Sigmoid colon (tissue), 7 donors: ENCODE results near the gene DCP1A. TPM values are rescaled to one million over a fixed set of nuclear protein-coding genes. Genes with fewer than 3 reads are reported as not detected.

Source experiments
- DNase-seq: peaks from one replicate; pipeline ENCODE4 v3.0.0-alpha.2; 2019
- H3K27ac ChIP-seq, 4 donors: fragments of 200-600 bp; sonication (generic); one replicate each; pipeline ENCODE4 v1.5.1; 2016 to 2019; ENCODE audit warnings: mild to moderate bottlenecking in 1 of 4
- H3K27me3 ChIP-seq, 3 donors: fragments of 200-600 bp; sonication (generic); one replicate each; pipeline ENCODE4 v1.5.1; 2019; ENCODE audit warnings: mild to moderate bottlenecking in 1 of 3
- H3K36me3 ChIP-seq, 4 donors: fragments of 200-600 bp; sonication (generic); one replicate each; pipeline ENCODE4 v1.5.1; 2016 to 2019
- H3K4me1 ChIP-seq, 4 donors: fragments of 200-600 bp; sonication (generic); one replicate each; pipeline ENCODE4 v1.5.1; 2017 to 2019
- H3K4me3 ChIP-seq, 4 donors: fragments of 200-600 bp; sonication (generic); one replicate each; pipeline ENCODE4 v1.5.1; 2017 to 2019; ENCODE audit warnings: mild to moderate bottlenecking in 2 of 4, moderate library complexity in 1 of 4
- H3K9me3 ChIP-seq, 4 donors: fragments of 200-600 bp in 3 of 4; sonication (generic) in 3 of 4; one replicate each; pipeline versions ENCODE4 v1.5.1 to v1.6.1; 2013 to 2019
- EP300 ChIP-seq, 4 donors: sonication (generic); formaldehyde crosslinking; IDR thresholded peaks; one replicate each; pipeline ENCODE4 v1.6.1; 2017; ENCODE audit warnings: antibody characterized with exemption in 4 of 4
- POLR2A ChIP-seq, 2 donors: fragments of 450-650 bp; IDR thresholded peaks; one replicate each; pipeline ENCODE4 v1.6.1; 2016; ENCODE audit warnings: antibody characterized with exemption in 2 of 2, mild to moderate bottlenecking in 2 of 2, moderate library complexity in 2 of 2
- POLR2AphosphoS5 ChIP-seq, 4 donors: sonication (generic); formaldehyde crosslinking; IDR thresholded peaks; one replicate each; pipeline ENCODE4 v1.6.1; 2017; ENCODE audit warnings: antibody characterized with exemption in 4 of 4
- WGBS, 2 donors: extraction: QIAGEN DNeasy Blood & Tissue Kit; methylation state at CpG; one replicate each; pipeline ENCODE4 v1.1.7; 2013; 5-methylcytosine and 5-hydroxymethylcytosine counted together
- intact Hi-C: fragments of 100-400 bp; cut with DNase I; formaldehyde crosslinking; loops from one replicate; pipeline ENCODE4 v1.15.1; 2023
- polyA plus RNA-seq, 3 donors: library from polyadenylated mRNA; stranded (reverse); fragments of 200-250 nt; gene quantifications; one replicate each; pipeline ENCODE4 v1.2.3, GENCODE V29; 2013
- total RNA-seq, 4 donors: library from RNA; depleted of rRNA; stranded (reverse); fragments of >200 nt; gene quantifications; one replicate each; pipeline ENCODE4 v1.1.0, GENCODE V29; 2016
- TF ChIP-seq, protein P1 (sequence below), 4 experiments: fragments of 450-650 bp in 3 of 4; fragments of 200-600 bp in 1 of 4; IDR thresholded peaks; one replicate each; pipeline ENCODE4 v1.5.1; 2016 to 2019; ENCODE audit warnings: antibody characterized with exemption in 4 of 4, mild to moderate bottlenecking in 3 of 4, moderate library complexity in 2 of 4
- donor health status: healthy with polysubstance abuse.
- donor health status: Bipolar disorder and iron deficiency.
- donor health status: healthy.

DCP1A gene
- total and polyA plus RNA-seq, 7 donors: 4.8 to 32.7 (median 21.0) TPM

DNA sequence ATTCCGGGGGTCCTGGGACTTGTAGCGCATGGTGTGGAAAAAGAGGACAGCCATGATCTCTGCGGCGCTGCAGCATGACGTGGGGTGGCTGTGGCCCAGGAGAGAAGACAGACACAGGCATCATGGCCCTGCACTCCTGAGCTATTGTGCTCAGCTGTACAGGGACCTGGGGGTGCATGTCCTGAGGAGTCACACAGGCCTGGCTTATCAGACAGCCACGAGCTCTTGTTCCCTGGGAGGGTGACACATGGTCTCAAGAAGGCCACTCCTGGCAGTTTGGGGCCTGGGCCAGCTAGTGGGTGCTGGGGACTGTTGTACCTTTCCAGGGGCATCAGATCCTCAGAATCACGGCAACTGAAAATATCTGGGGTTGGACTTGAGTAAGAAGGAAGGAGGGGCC, 105.2 kb downstream of the DCP1A start:
- intact Hi-C loops: no loop called here
- TF ChIP-seq POLR2AphosphoS5 (IDR thresholded peaks at IDR 0.05) (no peak), POLR2A (IDR thresholded peaks at IDR 0.05) (no peak), EP300 (IDR thresholded peaks at IDR 0.05) (no peak)
- TF ChIP-seq, protein P1, sequence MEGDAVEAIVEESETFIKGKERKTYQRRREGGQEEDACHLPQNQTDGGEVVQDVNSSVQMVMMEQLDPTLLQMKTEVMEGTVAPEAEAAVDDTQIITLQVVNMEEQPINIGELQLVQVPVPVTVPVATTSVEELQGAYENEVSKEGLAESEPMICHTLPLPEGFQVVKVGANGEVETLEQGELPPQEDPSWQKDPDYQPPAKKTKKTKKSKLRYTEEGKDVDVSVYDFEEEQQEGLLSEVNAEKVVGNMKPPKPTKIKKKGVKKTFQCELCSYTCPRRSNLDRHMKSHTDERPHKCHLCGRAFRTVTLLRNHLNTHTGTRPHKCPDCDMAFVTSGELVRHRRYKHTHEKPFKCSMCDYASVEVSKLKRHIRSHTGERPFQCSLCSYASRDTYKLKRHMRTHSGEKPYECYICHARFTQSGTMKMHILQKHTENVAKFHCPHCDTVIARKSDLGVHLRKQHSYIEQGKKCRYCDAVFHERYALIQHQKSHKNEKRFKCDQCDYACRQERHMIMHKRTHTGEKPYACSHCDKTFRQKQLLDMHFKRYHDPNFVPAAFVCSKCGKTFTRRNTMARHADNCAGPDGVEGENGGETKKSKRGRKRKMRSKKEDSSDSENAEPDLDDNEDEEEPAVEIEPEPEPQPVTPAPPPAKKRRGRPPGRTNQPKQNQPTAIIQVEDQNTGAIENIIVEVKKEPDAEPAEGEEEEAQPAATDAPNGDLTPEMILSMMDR (IDR thresholded peaks at IDR 0.05): no peak
- Histone ChIP-seq H3K4me1 (peaks cover 0 to 83% (median 54%) of the 10 kb centered on the region in 4 donors), H3K27ac (peak overlapping the region in 3 of 4 donors; percentile 5 to 29 (median 13)), H3K9me3 (no peaks in the 10 kb centered on the region), H3K4me3 (no peak overlapping the region), H3K36me3 (peaks cover 36 to 50% (median 42%) of the 10 kb centered on the region in 4 donors), H3K27me3 (no peaks in the 10 kb centered on the region)
- DNase-seq: no peak
- 92 to 93% methylated on average over 7 of the region's 7 CpGs for WGBS, 2 donors

DNA sequence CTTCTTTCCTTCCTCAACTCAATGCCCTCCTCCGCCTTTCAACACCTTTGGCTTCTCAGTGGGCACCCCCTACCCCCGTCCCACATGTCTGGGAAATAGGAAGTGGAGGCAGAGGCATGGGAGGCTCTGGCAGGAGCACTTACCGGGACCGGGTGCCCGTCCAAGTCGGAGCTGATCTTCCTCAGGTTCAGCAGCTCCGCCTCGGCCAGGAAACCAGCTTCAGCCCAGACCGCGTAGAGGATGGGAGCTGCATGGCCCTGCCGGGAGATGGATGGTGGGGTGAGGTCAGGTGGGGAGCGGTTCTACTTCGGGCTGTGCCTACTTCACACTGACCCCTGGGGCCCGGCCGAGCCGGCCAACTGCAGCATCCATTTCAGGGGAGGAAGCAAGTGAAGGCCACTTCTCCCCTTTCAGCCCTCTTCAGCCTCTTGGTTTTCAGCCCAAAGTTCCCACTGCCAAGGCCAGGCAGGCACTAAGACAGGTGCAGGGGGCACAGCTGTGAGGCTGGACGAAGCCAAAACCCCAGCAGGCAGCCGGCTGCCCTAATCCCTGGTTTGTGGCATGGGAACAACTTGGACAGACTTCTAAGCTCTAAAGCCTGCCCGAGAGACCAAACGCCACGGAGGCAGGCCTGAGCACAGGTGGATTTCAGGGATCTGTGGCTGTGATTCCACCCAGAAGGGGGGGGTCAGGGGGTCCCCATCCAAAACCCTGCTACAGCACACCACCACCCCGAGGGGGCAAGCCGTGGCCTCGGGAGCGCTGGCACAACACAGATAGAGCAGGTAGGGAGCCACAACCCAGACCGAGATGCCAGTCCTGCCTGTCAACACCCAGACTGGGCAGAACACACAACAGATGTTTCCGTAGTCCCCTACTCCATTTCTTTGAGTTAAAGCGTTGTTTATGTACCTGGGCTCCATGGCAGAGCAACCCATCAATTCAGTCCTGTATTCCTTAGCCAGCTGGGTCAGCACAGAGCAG, 106.1 kb downstream of the DCP1A start:
- peaks cover 40 to 59% (median 43%) of the 10 kb centered on the region in 4 donors for H3K36me3 ChIP-seq
- no peak overlapping the region for H3K4me3 ChIP-seq
- TF ChIP-seq POLR2AphosphoS5 (IDR thresholded peaks at IDR 0.05): no peak
- TF ChIP-seq EP300 (IDR thresholded peaks at IDR 0.05): no peak
- TF ChIP-seq, protein P1 (IDR thresholded peaks at IDR 0.05): no peak
- TF ChIP-seq POLR2A (IDR thresholded peaks at IDR 0.05): no peak
- WGBS, 2 donors: 94% methylated on average over 28 of the region's 28 CpGs
- H3K27ac ChIP-seq: peak overlapping the region in 1 of 4 donors; percentile 77
- no peaks in the 10 kb centered on the region for H3K27me3 ChIP-seq
- intact Hi-C loops: no loop called here
- peaks cover 0 to 92% (median 61%) of the 10 kb centered on the region in 4 donors for H3K4me1 ChIP-seq
- DNase-seq: no peak
- H3K9me3 ChIP-seq: no peaks in the 10 kb centered on the region

- Histone ChIP-seq H3K36me3 (peaks cover 48 to 74% (median 49%) of the 10 kb centered on the region in 4 donors), H3K9me3 (no peaks in the 10 kb centered on the region), H3K4me3 (no peak overlapping the region), H3K27ac (peak overlapping the region; percentile 16 to 77 (median 28)), H3K27me3 (no peaks in the 10 kb centered on the region), H3K4me1 (peaks cover 0 to 93% (median 65%) of the 10 kb centered on the region in 4 donors)
- intact Hi-C loops: no loop called here
- DNase-seq: no peak
- 85 to 86% methylated on average over 5 of the region's 5 CpGs for WGBS, 2 donors
- TF ChIP-seq EP300 (IDR thresholded peaks at IDR 0.05) (no peak), POLR2A (IDR thresholded peaks at IDR 0.05) (no peak), POLR2AphosphoS5 (IDR thresholded peaks at IDR 0.05) (no peak)
- TF ChIP-seq, protein P1 (IDR thresholded peaks at IDR 0.05): no peak
These were observed 107.5 kb downstream of the DCP1A start for GRCh38 chr3:53239800-53240199.

DNA sequence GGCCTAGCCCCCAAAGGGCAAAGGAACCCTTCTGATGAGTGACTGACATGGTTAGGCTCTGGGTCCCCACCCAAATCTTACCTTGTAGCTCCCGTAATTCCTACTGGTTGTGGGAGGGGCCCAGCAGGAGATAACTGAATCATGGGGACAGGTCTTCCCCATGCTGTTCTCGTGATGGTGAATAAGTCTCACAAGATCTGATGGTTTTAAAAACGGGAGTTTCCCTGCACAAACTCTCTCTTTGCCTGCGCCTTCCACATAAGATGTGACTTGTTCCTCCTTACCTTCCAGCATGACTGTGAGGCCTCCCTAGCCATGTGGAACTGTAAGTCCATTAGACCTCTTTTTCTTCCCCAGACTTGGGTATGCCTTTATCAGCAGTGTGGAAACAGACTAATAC, 108.5 kb downstream of the DCP1A start:
- H3K4me1 ChIP-seq: peaks cover 0 to 84% (median 56%) of the 10 kb centered on the region in 4 donors
- TF ChIP-seq EP300 (IDR thresholded peaks at IDR 0.05) (no peak), POLR2AphosphoS5 (IDR thresholded peaks at IDR 0.05) (no peak), POLR2A (IDR thresholded peaks at IDR 0.05) (no peak)
- TF ChIP-seq, protein P1 (IDR thresholded peaks at IDR 0.05): no peak
- H3K4me3 ChIP-seq: no peak overlapping the region
- H3K9me3 ChIP-seq: no peaks in the 10 kb centered on the region
- H3K27ac ChIP-seq: peak overlapping the region; percentile 27 to 77 (median 48)
- 67 to 89% methylated on average over 4 of the region's 4 CpGs for WGBS, 2 donors
- H3K27me3 ChIP-seq: no peaks in the 10 kb centered on the region
- H3K36me3 ChIP-seq: peaks cover 57 to 83% (median 57%) of the 10 kb centered on the region in 4 donors
- no peak for DNase-seq
- intact Hi-C loops: no loop called here
